ENCODE measurements around the gene CCDC192.

DNA sequence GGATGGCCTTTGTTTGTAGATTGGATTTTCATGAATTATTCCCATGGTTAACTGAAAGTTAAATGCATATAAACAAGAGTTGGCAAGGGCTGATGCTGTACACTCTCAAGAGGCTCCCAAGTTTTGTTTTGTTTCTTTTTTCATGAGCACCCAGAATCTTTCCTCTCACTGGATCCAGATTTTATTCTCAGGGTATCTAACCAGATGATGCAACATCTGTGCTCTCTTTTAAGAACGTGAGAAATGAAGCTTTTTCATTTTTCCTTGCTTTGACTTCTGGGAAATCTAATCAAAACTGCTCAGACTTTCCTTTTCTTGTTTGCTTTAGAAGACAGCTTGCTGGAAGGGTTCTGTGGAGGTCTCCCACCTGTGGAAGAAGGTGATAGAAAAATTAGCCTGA lies 237.7 kb downstream of the CCDC192 start:
- TF ChIP-seq RAD21 (IDR thresholded peaks at IDR 0.05; ENCODE audit: insufficient read depth, low read depth, low read length) = no peak
- TF ChIP-seq CEBPB (IDR thresholded peaks at IDR 0.05; ENCODE audit: borderline replicate concordance in 1 of 2, low read depth in 2 of 2, low read length in 2 of 2) = no peak
- no peak for TF ChIP-seq MXI1 (IDR thresholded peaks at IDR 0.05; ENCODE audit: low read depth, low read length)
- TF ChIP-seq CBX5 (IDR thresholded peaks at IDR 0.05; ENCODE audit: low read depth) = no peak
- no peak for TF ChIP-seq POLR2AphosphoS5 (IDR thresholded peaks at IDR 0.05; ENCODE audit: low read length)
- TF ChIP-seq SRF (IDR thresholded peaks at IDR 0.05; ENCODE audit: low read depth in 2 of 2, low read length in 2 of 2) = no peak
- TF ChIP-seq TCF12 (IDR thresholded peaks at IDR 0.05; ENCODE audit: low read depth, low read length) = no peak
- TF ChIP-seq, protein P1, sequence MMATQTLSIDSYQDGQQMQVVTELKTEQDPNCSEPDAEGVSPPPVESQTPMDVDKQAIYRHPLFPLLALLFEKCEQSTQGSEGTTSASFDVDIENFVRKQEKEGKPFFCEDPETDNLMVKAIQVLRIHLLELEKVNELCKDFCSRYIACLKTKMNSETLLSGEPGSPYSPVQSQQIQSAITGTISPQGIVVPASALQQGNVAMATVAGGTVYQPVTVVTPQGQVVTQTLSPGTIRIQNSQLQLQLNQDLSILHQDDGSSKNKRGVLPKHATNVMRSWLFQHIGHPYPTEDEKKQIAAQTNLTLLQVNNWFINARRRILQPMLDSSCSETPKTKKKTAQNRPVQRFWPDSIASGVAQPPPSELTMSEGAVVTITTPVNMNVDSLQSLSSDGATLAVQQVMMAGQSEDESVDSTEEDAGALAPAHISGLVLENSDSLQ (IDR thresholded peaks at IDR 0.05) = no peak
- no peak for TF ChIP-seq HCFC1 (IDR thresholded peaks at IDR 0.05; ENCODE audit: low read length)

All from GM12878 (cell line).